Bronchial epithelial cell (primary cell): ENCODE results near the gene GAL3ST2. TPM values are rescaled to one million over a fixed set of nuclear protein-coding genes. Genes with fewer than 3 reads are reported as not detected.

Source experiments
- DNase-seq: peaks from one replicate; pipeline ENCODE4 v3.0.0-alpha.2; 2010; ENCODE audit warnings: low read depth
- FAIRE-seq: peaks from 2 replicates; lab custom pipeline; 2011; peaks lifted over from hg19 to GRCh38; lab: Jason Lieb, UNC
- H3K27me3 ChIP-seq: 2 replicates; pipeline ENCODE4 v1.5.1; 2011; ENCODE audit warnings: low read length; ENCODE audit not compliant: control insufficient read depth, insufficient read depth
- H3K36me3 ChIP-seq: 2 replicates; pipeline ENCODE4 v1.5.1; 2011; ENCODE audit warnings: low read length; ENCODE audit not compliant: control insufficient read depth, insufficient read depth
- H3K4me3 ChIP-seq: 2 replicates; pipeline ENCODE4 v1.5.1; 2011; ENCODE audit warnings: mild to moderate bottlenecking, low read depth, low read length, control low read depth
- total RNA-seq: library from RNA; depleted of rRNA; stranded (reverse); fragments of >200 nt; gene quantifications from 2 replicates; pipeline ENCODE4 v1.2.1, GENCODE V29; 2014
- TF ChIP-seq, protein P1 (sequence below): IDR thresholded peaks from 2 replicates; pipeline ENCODE4 v1.5.1; 2011; ENCODE audit warnings: mild to moderate bottlenecking, moderate library complexity, low read length, control low read depth, inconsistent platforms; ENCODE audit not compliant: insufficient read depth, severe bottlenecking

Gene GAL3ST2
- total RNA-seq, 1 donor from 2014 or later: not detected

GRCh38 chr2:241834527-241835210, 58.0 kb downstream of the GAL3ST2 start:
- Histone ChIP-seq H3K36me3 (no peaks in the 10 kb centered on the region), H3K27me3 (no peaks in the 10 kb centered on the region), H3K4me3 (no peak overlapping the region)
- TF ChIP-seq, protein P1, sequence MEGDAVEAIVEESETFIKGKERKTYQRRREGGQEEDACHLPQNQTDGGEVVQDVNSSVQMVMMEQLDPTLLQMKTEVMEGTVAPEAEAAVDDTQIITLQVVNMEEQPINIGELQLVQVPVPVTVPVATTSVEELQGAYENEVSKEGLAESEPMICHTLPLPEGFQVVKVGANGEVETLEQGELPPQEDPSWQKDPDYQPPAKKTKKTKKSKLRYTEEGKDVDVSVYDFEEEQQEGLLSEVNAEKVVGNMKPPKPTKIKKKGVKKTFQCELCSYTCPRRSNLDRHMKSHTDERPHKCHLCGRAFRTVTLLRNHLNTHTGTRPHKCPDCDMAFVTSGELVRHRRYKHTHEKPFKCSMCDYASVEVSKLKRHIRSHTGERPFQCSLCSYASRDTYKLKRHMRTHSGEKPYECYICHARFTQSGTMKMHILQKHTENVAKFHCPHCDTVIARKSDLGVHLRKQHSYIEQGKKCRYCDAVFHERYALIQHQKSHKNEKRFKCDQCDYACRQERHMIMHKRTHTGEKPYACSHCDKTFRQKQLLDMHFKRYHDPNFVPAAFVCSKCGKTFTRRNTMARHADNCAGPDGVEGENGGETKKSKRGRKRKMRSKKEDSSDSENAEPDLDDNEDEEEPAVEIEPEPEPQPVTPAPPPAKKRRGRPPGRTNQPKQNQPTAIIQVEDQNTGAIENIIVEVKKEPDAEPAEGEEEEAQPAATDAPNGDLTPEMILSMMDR: no peak
- FAIRE-seq (no peak), DNase-seq (no peak)

- no peaks in the 10 kb centered on the region for H3K36me3 ChIP-seq
- DNase-seq: no peak
- FAIRE-seq: no peak
Observed at GRCh38 chr2:241835611-241836010, 59.0 kb downstream of the GAL3ST2 start.

GRCh38 chr2:241836292-241836691, 59.7 kb downstream of the GAL3ST2 start:
- DNase-seq (no peak), FAIRE-seq (no peak)
- H3K27me3 ChIP-seq: no peaks in the 10 kb centered on the region
- TF ChIP-seq, protein P1: no peak
- H3K4me3 ChIP-seq: no peak overlapping the region
- no peaks in the 10 kb centered on the region for H3K36me3 ChIP-seq

More at GRCh38 chr2:241835611-241836010, 59.0 kb downstream of the GAL3ST2 start:
- H3K27me3 ChIP-seq: no peaks in the 10 kb centered on the region
- TF ChIP-seq, protein P1: no peak
- H3K4me3 ChIP-seq: no peak overlapping the region

GRCh38 chr2:241837197-241837965, 60.8 kb downstream of the GAL3ST2 start:
- H3K27me3 ChIP-seq: no peaks in the 10 kb centered on the region
- no peaks in the 10 kb centered on the region for H3K36me3 ChIP-seq
- no peak overlapping the region for H3K4me3 ChIP-seq
- TF ChIP-seq, protein P1: no peak
- DNase-seq (no peak), FAIRE-seq (no peak)

DNA sequence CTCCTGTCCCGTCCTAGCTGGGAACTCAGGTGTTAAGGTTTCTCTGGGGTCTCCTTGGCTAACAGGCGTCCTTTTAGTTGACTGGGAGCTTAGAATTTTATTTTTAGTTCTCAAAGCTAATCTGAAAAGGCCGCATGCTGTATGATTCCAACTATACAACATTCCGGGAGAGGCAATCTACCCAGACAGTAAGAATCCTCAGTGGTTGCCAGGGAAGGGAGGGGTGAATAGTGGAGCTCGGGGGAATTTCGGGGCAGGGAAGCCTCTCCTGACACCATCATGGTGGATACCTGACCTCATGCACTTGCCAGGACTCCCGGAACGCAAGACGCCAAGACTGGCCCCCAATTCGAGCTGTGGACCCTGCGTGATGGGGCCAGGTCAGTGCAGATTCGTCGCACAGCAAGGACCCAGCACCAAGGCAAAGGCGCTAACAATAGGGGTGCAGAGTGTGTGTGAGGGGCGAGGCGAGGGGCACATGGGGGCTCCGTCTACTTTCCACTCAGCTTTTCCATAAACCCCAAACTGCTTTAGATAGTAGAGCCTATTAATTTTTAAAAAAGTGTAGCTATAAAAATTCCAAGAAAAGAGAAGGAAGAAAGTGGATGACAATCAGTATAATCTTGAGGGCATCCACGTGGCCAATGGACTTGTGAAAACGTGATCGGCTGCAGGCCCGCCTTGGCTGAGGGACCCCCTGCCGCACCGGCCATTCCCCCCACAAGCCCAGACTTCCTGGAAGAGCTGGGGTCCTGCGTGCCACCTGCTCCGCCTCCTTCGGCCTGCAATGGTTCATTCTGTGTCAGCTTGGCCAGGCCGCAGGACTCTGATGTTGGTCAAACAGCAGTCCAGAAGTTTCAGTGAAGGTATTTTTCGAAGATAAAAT, 64.8 kb downstream of the GAL3ST2 start:
- H3K27me3 ChIP-seq: no peaks in the 10 kb centered on the region
- no peaks in the 10 kb centered on the region for H3K36me3 ChIP-seq
- TF ChIP-seq, protein P1: no peak
- FAIRE-seq (no peak), DNase-seq (no peak)
- H3K4me3 ChIP-seq: no peak overlapping the region
